Effector CD8-positive, alpha-beta T cell (primary cell): ENCODE data around the gene CRYL1.

Experiments used
- DNase-seq: peaks from one replicate; lab custom pipeline; 2025; lab: John Stamatoyannopoulos, UW

Gene CRYL1

DNA sequence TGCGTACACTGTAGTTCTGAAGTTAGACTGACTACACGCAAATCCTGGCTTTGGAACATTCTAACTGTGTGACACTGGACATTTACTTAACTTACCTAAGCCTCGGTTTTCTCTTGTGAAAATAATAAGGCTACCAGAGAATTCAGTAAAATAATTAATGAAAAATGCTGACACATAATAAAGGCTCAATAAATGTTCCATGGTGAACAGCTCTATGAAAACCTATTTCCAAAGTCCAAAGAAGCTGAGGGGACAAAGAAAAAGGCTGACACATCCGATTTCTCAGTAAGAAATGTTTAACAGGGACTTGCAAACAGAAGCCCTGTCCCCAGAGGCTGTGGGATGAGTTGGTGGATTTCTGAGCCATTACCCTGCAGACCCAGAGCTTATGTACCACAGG is 153.8 kb downstream of the CRYL1 start:
- no peak for DNase-seq

- DNase-seq, result no peak
Observed at GRCh38 chr13:20370815-20371421, 154.7 kb downstream of the CRYL1 start.

DNA sequence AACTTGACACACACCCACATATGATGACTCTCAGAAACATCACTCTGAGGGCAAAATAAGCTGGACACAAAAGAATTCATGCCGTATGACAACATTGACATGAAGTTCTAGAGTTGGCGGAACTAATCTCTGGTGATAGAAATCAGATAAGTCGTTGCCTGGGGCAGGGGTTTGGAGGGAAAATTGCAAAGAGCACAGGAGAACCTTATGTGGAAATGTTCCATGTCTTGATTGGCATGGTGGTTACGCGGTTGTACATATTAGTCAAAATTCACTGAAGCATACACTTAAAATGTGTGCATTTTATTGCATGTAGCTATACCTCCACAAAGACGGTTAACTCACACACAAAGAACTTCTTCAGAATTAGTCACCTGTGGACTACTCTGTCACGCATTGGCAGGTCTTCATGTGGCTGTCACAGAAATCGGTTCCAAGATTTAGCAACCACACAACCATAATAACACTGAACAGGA is 155.7 kb downstream of the CRYL1 start:
- no peak for DNase-seq

DNA sequence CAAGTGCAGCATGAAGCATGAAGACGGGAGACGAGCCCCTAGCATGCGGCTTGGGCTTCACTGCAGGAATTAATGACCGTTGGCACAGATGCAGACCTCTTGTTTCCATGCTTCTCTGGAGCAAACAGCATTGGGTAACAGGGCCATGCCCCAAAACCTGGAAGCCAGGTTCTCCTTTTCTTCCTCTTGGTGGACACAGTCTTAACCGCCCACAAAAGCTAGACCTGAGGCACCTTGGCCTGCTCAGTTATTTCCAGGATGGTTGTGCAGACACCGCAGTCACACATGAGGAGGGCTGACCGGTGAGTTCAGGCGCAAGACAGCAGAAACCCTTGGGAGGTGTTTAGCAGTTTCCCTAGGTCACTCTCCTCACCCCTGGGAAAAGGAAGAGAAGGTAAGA is 159.6 kb downstream of the CRYL1 start:
- DNase-seq, result no peak

- no peak for DNase-seq
Observed at GRCh38 chr13:20363603-20364002, 162.1 kb downstream of the CRYL1 start.

GRCh38 chr13:20363172-20363571 is 162.5 kb downstream of the CRYL1 start:
- DNase-seq, result no peak

DNA sequence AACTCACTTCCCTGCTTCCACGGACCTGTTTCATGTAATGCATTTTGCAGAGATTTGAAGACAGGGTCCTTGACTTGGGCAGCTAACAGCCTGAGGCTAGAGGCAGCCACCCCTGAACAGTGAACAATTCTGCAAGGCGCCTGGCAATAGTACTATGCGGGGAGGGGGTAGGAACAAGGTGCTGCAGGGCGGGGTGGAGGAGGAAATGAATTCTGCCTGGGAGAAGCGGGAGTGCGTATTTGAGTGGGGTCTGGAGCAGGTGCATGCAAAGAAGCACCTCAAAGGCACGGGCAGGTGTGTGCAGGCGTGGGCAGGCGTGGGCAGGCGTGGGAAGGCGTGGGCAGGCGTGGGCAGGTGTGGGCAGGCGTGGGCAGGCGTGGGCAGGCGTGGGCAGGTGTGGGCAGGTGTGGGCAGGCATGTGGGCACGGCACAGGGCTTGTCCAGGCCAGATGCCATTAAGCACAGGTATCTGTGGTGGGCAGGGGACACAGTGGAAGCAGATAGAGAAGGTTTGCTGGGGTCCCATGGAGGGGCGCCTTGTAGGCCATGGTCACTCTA is 163.1 kb downstream of the CRYL1 start:
- no peak for DNase-seq

GRCh38 chr13:20360835-20361412 is 164.7 kb downstream of the CRYL1 start:
- no peak for DNase-seq

- no peak for DNase-seq
Observed at GRCh38 chr13:20360041-20360491, 165.6 kb downstream of the CRYL1 start.

DNA sequence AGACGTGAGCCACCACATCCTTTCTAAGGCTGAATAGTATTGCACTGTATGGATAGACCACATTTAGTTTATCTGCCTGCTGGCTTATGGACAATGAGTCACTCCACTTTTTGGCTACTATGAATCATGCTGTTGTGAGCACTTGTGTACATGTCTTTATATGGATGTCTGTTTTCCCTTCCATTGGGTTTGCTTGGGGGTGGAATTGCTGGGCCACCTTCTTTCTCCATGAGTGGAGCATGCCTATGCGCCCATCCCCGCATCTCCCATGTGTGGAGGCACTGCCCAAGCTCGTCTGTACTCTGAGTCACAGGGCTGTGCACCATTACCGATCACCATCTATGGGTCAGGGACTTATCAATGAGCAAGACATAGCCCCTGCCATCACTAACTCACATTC is 166.3 kb downstream of the CRYL1 start:
- DNase-seq, result no peak

GRCh38 chr13:20358022-20358421 is 167.6 kb downstream of the CRYL1 start:
- DNase-seq, result no peak

DNA sequence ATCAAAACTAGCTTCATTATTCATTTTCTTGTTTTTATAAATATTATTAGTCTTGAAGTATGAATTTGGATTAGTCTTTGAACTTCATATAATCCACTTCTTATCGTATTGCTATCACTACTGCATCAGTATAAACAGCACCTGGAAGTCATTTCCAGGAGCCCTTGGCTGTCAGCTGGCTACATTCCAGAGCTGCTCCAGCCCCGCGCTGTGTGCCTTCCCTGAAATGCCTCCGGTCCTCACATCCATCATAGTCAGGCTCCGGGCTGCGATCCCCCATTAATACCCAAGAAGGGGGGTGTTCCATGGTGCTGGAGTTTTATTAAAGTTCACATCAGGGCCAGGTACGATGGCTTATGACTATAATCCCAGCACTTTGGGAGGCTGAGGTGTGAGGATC is 169.2 kb downstream of the CRYL1 start:
- DNase-seq, result no peak

DNA sequence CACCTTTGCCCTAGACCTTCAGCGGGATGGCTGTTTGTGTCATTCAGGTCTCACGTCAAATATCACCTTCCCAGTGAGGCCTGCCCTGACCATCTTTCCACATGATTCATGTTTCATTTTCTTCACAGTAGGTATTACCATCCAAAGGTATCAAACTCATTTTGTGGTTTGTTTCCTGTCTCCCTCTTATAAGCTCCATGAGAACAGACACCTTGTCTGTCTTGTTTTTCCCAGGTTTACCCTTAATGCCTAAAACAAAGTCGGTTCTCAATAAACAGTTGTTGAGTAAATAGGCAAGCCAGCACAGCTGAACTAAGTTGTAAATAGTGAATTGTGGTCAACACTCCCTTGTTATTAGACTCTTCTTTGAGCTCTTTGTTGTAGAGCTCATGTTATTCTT is 170.9 kb downstream of the CRYL1 start:
- DNase-seq, result no peak

DNA sequence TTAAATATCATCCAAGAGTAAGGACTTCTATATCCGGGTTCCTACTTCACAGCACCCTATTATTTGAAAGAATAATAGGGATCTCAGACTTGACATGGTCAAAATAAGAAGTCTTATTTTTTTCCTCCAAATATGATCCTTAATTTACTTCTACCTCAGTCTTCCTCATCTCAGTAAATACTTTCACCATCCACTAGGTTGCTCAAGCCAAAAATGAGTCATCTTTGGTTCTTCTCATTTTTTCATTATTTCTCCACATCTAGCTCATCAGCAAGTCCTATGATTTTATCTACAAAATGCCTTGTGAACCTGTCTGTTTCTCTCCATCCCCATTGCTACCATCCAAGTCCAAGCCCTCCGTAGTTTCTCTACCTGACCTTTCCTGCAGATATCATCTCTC is 171.7 kb downstream of the CRYL1 start:
- no peak for DNase-seq
